RWPE2 (cell line): ENCODE measurements around the gene STEAP4.
"Not testable (repeated sequence)": the region's sequence is repeated elsewhere in the genome, so short reads cannot be mapped to it uniquely, and the experiment has no call there.

ENCODE experiments used
- ATAC-seq: fragments of 200-7000 bp; cut with Tn5 transposase; 3 replicates; pipeline ENCODE4 v1.9.1; 2021; ENCODE audit warnings: low read depth
- DNase-seq: peaks from one replicate; pipeline ENCODE4 v3.0.0-alpha.2; 2020; ENCODE audit warnings: low spot score
- H3K27ac ChIP-seq: fragments of 450-650 bp; 2 replicates; pipeline ENCODE4 v1.5.1; 2017; ENCODE audit warnings: mild to moderate bottlenecking; ENCODE audit not compliant: poor library complexity, severe bottlenecking
- H3K27me3 ChIP-seq: fragments of 250-450 bp; sonication (Bioruptor Pico); 2 replicates; pipeline ENCODE4 v1.5.1; 2021; ENCODE audit warnings: mild to moderate bottlenecking, moderate library complexity; ENCODE audit not compliant: insufficient read depth, poor library complexity, severe bottlenecking
- H3K36me3 ChIP-seq: fragments of 250-450 bp; sonication (Bioruptor Pico); 2 replicates; pipeline ENCODE4 v1.5.1; 2020; ENCODE audit warnings: low read depth, mild to moderate bottlenecking, moderate library complexity
- H3K4me1 ChIP-seq: fragments of 250-450 bp; sonication (Bioruptor Pico); 2 replicates; pipeline ENCODE4 v1.5.1; 2021; ENCODE audit warnings: mild to moderate bottlenecking, moderate library complexity; ENCODE audit not compliant: insufficient read depth, poor library complexity, severe bottlenecking
- H3K4me3 ChIP-seq: fragments of 250-450 bp; sonication (Bioruptor Pico); 2 replicates; pipeline ENCODE4 v1.5.1; 2021; ENCODE audit warnings: mild to moderate bottlenecking, moderate library complexity; ENCODE audit not compliant: severe bottlenecking
- H3K9me3 ChIP-seq: fragments of 250-450 bp; sonication (Bioruptor Pico); 2 replicates; pipeline ENCODE4 v1.5.1; 2021; ENCODE audit warnings: mild to moderate bottlenecking, moderate library complexity; ENCODE audit not compliant: severe bottlenecking
- TF ChIP-seq, protein P1 (sequence below): fragments of 450-650 bp; IDR thresholded peaks from one replicate; pipeline ENCODE4 v1.5.1; 2017; ENCODE audit warnings: mild to moderate bottlenecking, moderate library complexity; ENCODE audit not compliant: poor library complexity, severe bottlenecking

Gene STEAP4

GRCh38 chr7:88279323-88279722, 27.4 kb downstream of the STEAP4 start:
- TF ChIP-seq, protein P1, sequence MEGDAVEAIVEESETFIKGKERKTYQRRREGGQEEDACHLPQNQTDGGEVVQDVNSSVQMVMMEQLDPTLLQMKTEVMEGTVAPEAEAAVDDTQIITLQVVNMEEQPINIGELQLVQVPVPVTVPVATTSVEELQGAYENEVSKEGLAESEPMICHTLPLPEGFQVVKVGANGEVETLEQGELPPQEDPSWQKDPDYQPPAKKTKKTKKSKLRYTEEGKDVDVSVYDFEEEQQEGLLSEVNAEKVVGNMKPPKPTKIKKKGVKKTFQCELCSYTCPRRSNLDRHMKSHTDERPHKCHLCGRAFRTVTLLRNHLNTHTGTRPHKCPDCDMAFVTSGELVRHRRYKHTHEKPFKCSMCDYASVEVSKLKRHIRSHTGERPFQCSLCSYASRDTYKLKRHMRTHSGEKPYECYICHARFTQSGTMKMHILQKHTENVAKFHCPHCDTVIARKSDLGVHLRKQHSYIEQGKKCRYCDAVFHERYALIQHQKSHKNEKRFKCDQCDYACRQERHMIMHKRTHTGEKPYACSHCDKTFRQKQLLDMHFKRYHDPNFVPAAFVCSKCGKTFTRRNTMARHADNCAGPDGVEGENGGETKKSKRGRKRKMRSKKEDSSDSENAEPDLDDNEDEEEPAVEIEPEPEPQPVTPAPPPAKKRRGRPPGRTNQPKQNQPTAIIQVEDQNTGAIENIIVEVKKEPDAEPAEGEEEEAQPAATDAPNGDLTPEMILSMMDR = no peak
- Histone ChIP-seq H3K27me3 (no peaks in the 10 kb centered on the region), H3K4me1 (no peaks in the 10 kb centered on the region), H3K4me3 (no peak overlapping the region), H3K9me3 (no peaks in the 10 kb centered on the region), H3K27ac (no peak overlapping the region), H3K36me3 (no peaks in the 10 kb centered on the region)
- no peak for ATAC-seq
- no peak for DNase-seq

DNA sequence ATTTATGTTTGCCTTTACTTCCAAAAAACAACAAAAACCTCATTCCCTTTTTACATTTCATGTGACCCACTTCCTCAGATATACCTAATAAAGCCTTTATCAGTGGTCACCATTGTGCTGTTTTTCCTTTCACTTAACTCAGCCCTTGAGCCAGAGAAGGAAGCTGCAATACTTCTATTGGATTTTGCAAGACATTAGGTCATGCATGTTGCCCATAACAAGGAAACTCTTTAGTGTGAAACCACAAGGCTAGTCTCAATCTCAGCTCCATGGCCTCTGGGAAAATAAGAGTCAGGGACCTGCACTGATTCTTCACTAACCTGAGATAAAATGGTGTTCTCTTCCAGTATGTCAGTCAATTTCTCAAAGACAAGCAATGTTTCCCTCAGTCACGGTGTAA, 27.8 kb downstream of the STEAP4 start:
- Histone ChIP-seq H3K27ac (no peak overlapping the region), H3K27me3 (no peaks in the 10 kb centered on the region)
- DNase-seq = no peak

GRCh38 chr7:88276605-88277153, 30.0 kb downstream of the STEAP4 start:
- DNase-seq (no peak), ATAC-seq (no peak)
- TF ChIP-seq, protein P1 = no peak
- H3K4me3 ChIP-seq = no peak overlapping the region
- H3K27ac ChIP-seq = no peak overlapping the region
- no peaks in the 10 kb centered on the region for H3K27me3 ChIP-seq
- H3K36me3 ChIP-seq = no peaks in the 10 kb centered on the region
- H3K9me3 ChIP-seq = no peaks in the 10 kb centered on the region
- no peaks in the 10 kb centered on the region for H3K4me1 ChIP-seq

More for the DNA sequence above, 27.8 kb downstream of the STEAP4 start:
- Histone ChIP-seq H3K9me3 (no peaks in the 10 kb centered on the region), H3K4me1 (no peaks in the 10 kb centered on the region), H3K4me3 (no peak overlapping the region), H3K36me3 (no peaks in the 10 kb centered on the region)
- TF ChIP-seq, protein P1 = no peak
- ATAC-seq = peak; percentile 72

- not testable (repeated sequence) for H3K4me1 ChIP-seq, DNase-seq, ATAC-seq, H3K4me3 ChIP-seq, H3K9me3 ChIP-seq, H3K36me3 ChIP-seq, H3K27ac ChIP-seq, H3K27me3 ChIP-seq
Observed at GRCh38 chr7:88274856-88275255, 31.8 kb downstream of the STEAP4 start.

DNA sequence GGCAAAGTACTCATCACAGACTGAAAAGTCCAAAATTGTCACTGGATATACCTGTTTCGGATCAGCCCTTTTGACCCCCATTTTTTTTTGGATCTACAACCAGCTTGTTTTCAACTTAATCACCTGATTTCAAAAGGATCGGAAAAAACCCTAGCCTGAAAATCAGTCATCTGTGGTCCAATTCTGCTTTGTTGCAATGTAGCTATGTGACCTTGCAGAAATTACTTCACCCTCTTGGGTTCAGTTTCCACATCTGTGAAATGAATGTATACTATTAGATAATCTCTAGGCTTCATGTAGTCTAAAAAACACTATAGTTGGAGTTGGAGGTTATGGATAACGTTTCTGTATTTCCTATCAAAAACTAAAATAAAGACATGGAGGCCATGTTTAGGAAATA, 37.1 kb downstream of the STEAP4 start:
- no peaks in the 10 kb centered on the region for H3K27me3 ChIP-seq
- H3K27ac ChIP-seq = no peak overlapping the region
- ATAC-seq (no peak), DNase-seq (no peak)
- TF ChIP-seq, protein P1 = no peak
- no peaks in the 10 kb centered on the region for H3K36me3 ChIP-seq
- H3K4me3 ChIP-seq = no peak overlapping the region
- H3K9me3 ChIP-seq = no peaks in the 10 kb centered on the region
- no peaks in the 10 kb centered on the region for H3K4me1 ChIP-seq
